Measurements from ENCODE around the gene PTDSS2.

DNA sequence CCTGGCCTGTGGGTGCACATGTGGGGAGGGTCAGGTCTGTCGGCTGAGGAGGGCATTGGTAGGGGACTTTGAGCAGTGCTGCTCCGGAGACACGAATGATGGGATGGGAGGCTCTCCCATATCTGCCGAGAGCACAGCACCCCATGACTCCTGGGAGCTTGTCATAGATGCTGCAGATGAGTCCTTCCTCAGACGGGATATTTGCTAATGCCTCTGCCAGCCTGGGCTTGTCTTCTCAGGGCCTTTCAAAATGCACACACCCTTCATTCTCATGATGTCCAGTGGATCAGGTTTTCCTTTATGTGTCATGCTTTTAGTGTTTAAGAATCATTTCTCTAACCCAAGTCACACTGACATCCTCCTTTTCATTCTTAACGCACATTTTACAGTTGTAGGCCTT lies 65.1 kb downstream of the PTDSS2 start:
- no peak for TF ChIP-seq CTCF (IDR thresholded peaks at IDR 0.05; ENCODE audit: low read depth, low read length)
- no peak for TF ChIP-seq POLR2A (IDR thresholded peaks at IDR 0.05; ENCODE audit: extremely low read depth, insufficient read length)
- TF ChIP-seq MYC (IDR thresholded peaks at IDR 0.05; ENCODE audit: low read depth, low read length): no peak

Data from NB4 (cell line).